RWPE2 (cell line): ENCODE measurements around the gene RABGAP1L.

ENCODE experiments used
- ATAC-seq: fragments of 200-7000 bp; cut with Tn5 transposase; 3 replicates; pipeline ENCODE4 v1.9.1; 2021; ENCODE audit warnings: low read depth
- DNase-seq: peaks from one replicate; pipeline ENCODE4 v3.0.0-alpha.2; 2020; ENCODE audit warnings: low spot score
- H3K27ac ChIP-seq: fragments of 450-650 bp; 2 replicates; pipeline ENCODE4 v1.5.1; 2017; ENCODE audit warnings: mild to moderate bottlenecking; ENCODE audit not compliant: poor library complexity, severe bottlenecking
- H3K27me3 ChIP-seq: fragments of 250-450 bp; sonication (Bioruptor Pico); 2 replicates; pipeline ENCODE4 v1.5.1; 2021; ENCODE audit warnings: mild to moderate bottlenecking, moderate library complexity; ENCODE audit not compliant: insufficient read depth, poor library complexity, severe bottlenecking
- H3K36me3 ChIP-seq: fragments of 250-450 bp; sonication (Bioruptor Pico); 2 replicates; pipeline ENCODE4 v1.5.1; 2020; ENCODE audit warnings: low read depth, mild to moderate bottlenecking, moderate library complexity
- H3K4me1 ChIP-seq: fragments of 250-450 bp; sonication (Bioruptor Pico); 2 replicates; pipeline ENCODE4 v1.5.1; 2021; ENCODE audit warnings: mild to moderate bottlenecking, moderate library complexity; ENCODE audit not compliant: insufficient read depth, poor library complexity, severe bottlenecking
- H3K4me3 ChIP-seq: fragments of 250-450 bp; sonication (Bioruptor Pico); 2 replicates; pipeline ENCODE4 v1.5.1; 2021; ENCODE audit warnings: mild to moderate bottlenecking, moderate library complexity; ENCODE audit not compliant: severe bottlenecking
- H3K9me3 ChIP-seq: fragments of 250-450 bp; sonication (Bioruptor Pico); 2 replicates; pipeline ENCODE4 v1.5.1; 2021; ENCODE audit warnings: mild to moderate bottlenecking, moderate library complexity; ENCODE audit not compliant: severe bottlenecking
- CTCF ChIP-seq: fragments of 450-650 bp; IDR thresholded peaks from one replicate; pipeline ENCODE4 v1.5.1; 2017; ENCODE audit warnings: mild to moderate bottlenecking, moderate library complexity; ENCODE audit not compliant: poor library complexity, severe bottlenecking

The RABGAP1L gene

GRCh38 chr1:174428739-174429138 is 269.4 kb downstream of the RABGAP1L start:
- ATAC-seq (no peak), DNase-seq (no peak)
- Histone ChIP-seq H3K27ac (no peak overlapping the region), H3K4me3 (no peak overlapping the region), H3K4me1 (no peaks in the 10 kb centered on the region), H3K9me3 (no peaks in the 10 kb centered on the region), H3K36me3 (no peaks in the 10 kb centered on the region), H3K27me3 (no peaks in the 10 kb centered on the region)
- no peak for TF ChIP-seq CTCF

- no peak for DNase-seq
- peak; percentile 79 for ATAC-seq
- TF ChIP-seq CTCF: no peak
These were observed 274.1 kb downstream of the RABGAP1L start for GRCh38 chr1:174433451-174433850.

GRCh38 chr1:174445351-174445750 is 286.0 kb downstream of the RABGAP1L start:
- Histone ChIP-seq H3K27me3 (no peaks in the 10 kb centered on the region), H3K4me1 (no peaks in the 10 kb centered on the region), H3K9me3 (no peaks in the 10 kb centered on the region), H3K36me3 (no peaks in the 10 kb centered on the region), H3K27ac (no peak overlapping the region), H3K4me3 (no peak overlapping the region)
- TF ChIP-seq CTCF: no peak
- DNase-seq (no peak), ATAC-seq (no peak)

More at GRCh38 chr1:174433451-174433850, 274.1 kb downstream of the RABGAP1L start:
- Histone ChIP-seq H3K4me3 (no peak overlapping the region), H3K36me3 (no peaks in the 10 kb centered on the region), H3K9me3 (no peaks in the 10 kb centered on the region), H3K4me1 (no peaks in the 10 kb centered on the region), H3K27ac (no peak overlapping the region), H3K27me3 (no peaks in the 10 kb centered on the region)

GRCh38 chr1:174445817-174446216 is 286.5 kb downstream of the RABGAP1L start:
- no peak for DNase-seq
- TF ChIP-seq CTCF: no peak

GRCh38 chr1:174447866-174448530 is 288.7 kb downstream of the RABGAP1L start, which contains the start of gene GPR52:
Gene GPR52, plus strand, starts transcription at chr1:174447964. Its CDS starts 148 bp downstream, at chr1:174448112.
- Histone ChIP-seq H3K9me3 (no peaks in the 10 kb centered on the region), H3K4me3 (no peak within 1 kb of the TSS), H3K27me3 (no peaks in the 10 kb centered on the region), H3K27ac (no peak within 1 kb of the TSS), H3K36me3 (no peaks in the 10 kb centered on the region), H3K4me1 (no peaks in the 10 kb centered on the region)
- no peak for TF ChIP-seq CTCF
- no peak for ATAC-seq
- no peak for DNase-seq

More at GRCh38 chr1:174445817-174446216, 286.5 kb downstream of the RABGAP1L start:
- no peak overlapping the region for H3K27ac ChIP-seq
- no peak for ATAC-seq
- H3K4me1 ChIP-seq: no peaks in the 10 kb centered on the region
- H3K4me3 ChIP-seq: no peak overlapping the region
- H3K36me3 ChIP-seq: no peaks in the 10 kb centered on the region
- no peaks in the 10 kb centered on the region for H3K9me3 ChIP-seq
- H3K27me3 ChIP-seq: no peaks in the 10 kb centered on the region
